Jurkat, Clone E6-1 (cell line): ENCODE results near the gene SORBS2.

Experiments
- DNase-seq: peaks from one replicate; pipeline ENCODE4 v3.0.0-alpha.2; 2011; ENCODE audit warnings: low read depth, low spot score
- H3K4me3 ChIP-seq: 2 replicates; pipeline ENCODE4 v1.5.1; 2011; ENCODE audit warnings: mild to moderate bottlenecking, low read length, control low read depth, moderate library complexity

The SORBS2 gene

DNA sequence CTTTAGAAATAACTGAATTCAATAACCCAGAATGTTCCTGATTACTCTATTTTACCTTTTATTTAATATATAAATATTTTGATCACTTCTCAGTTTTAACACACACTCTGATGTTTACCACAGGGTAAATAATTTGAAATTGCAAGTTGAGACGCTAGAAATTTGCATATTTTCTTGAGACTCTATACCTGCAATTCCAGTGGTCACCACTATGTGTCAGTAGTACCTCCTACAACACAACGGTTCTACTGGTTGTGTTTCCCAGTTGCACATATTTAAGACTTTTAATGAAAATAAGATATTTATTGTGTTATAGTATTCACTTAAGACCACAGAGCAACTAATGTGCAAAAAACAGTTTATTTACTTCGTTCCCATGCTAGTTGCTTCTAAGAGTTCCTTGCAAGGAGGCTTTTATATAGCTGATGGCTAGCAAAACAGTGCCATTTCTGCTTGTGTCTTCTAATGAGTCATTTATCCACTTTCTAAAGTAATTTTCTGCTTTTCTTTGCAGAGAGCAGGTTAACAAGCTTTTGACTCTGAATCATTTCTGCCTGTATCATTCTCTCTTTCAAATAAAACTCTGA, 177.8 kb downstream of the SORBS2 start:
- H3K4me3 ChIP-seq: no peak overlapping the region
- DNase-seq: no peak

DNA sequence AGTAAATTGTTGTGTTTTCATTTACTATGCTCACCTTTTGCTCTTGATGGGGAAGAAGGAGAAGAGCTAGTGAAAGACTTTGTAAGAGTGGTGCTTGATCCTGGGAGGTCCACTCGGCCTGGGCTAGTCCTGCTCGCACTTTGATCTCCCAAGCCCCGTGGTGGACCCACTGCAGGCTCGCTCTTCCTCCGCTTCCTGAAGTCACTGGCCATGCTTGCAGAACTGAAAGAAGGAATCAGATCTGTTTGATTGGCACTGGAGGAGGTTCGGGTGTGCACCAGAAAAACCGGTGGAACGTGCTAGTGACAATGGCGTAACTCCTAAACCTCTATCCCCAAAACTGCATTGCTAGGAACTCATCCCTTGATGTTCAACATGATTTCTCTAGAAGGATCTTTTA, 185.2 kb downstream of the SORBS2 start:
- no peak overlapping the region for H3K4me3 ChIP-seq
- no peak for DNase-seq

GRCh38 chr4:185625503-185625902, 186.5 kb downstream of the SORBS2 start:
- no peak for DNase-seq
- H3K4me3 ChIP-seq: no peak overlapping the region

DNA sequence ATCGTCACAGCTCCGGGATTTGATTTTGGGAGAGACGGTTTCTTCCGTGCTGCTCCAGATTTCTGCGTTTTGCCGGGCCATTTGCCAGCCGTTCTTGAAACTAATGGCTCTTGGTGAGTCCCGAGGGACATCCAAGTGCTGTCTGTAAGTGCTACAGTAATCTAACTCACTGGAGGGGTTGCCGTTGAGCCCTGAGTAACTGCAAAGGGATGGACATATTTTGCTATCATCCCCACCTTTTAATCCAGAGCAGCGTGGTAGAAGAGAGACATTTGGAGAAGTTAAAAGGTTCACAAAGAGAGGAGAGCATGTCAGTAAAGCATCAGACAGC, 187.8 kb downstream of the SORBS2 start:
- no peak for DNase-seq
- H3K4me3 ChIP-seq: no peak overlapping the region

DNA sequence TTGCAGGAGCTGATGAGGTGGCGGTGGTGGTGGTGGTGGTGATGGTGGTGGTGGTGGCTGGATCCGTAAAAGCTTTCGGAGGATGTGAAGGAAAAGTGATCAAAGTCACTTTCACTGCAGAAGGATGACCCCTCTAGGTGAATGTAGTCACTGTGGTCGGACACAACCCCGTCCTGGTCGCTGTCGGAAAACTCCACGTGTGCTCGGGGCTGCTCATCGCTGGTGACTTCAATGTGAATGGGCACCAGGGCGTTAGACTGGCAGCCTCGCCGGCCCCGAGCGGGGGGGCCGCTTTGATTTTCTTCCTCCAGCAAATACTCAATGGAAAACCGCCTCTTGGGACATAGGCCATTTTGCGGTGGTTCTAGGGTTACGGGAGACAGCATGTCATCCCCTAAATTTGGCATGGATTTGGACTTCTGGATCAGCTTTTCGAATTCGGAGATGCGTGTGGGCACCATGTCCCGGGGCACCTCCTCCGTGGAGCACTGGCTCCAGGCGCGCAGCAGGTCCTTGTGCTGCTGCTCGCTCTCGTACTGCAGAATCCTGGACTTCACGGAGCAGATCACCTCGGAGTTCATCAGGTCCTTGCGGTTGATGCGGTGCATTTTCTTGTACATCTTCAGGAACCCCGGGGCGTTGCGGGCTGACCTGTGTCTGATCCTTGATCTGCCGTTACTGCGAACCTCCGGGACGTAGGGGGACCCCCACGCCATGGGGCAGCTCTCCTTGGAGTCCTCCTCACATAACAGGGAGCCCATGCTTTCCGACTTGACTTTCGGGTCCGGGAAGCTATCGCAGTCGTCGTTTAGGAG, 188.3 kb downstream of the SORBS2 start:
- no peak for DNase-seq
- no peak overlapping the region for H3K4me3 ChIP-seq

DNA sequence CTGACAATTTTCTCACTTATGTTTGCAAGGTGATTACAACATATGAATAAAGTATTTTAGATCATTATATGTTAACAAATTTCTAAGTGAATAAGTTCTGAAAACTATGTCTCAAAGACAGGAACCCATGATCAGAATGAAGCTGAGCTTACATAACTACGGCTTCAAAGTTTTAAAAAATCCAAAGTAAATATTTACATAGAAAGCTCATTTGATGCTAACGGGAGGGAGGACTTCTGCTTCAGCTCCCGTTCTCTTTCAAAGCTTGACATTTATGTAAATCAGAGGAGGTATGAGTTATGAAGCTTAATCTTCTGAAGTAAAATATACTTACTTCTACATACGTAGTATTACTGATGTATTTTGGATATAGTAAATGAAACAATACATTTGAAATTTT, 203.8 kb downstream of the SORBS2 start:
- H3K4me3 ChIP-seq: no peak overlapping the region
- DNase-seq: no peak

GRCh38 chr4:185602397-185602796, 209.6 kb downstream of the SORBS2 start:
- no peak for DNase-seq
- H3K4me3 ChIP-seq: no peak overlapping the region

DNA sequence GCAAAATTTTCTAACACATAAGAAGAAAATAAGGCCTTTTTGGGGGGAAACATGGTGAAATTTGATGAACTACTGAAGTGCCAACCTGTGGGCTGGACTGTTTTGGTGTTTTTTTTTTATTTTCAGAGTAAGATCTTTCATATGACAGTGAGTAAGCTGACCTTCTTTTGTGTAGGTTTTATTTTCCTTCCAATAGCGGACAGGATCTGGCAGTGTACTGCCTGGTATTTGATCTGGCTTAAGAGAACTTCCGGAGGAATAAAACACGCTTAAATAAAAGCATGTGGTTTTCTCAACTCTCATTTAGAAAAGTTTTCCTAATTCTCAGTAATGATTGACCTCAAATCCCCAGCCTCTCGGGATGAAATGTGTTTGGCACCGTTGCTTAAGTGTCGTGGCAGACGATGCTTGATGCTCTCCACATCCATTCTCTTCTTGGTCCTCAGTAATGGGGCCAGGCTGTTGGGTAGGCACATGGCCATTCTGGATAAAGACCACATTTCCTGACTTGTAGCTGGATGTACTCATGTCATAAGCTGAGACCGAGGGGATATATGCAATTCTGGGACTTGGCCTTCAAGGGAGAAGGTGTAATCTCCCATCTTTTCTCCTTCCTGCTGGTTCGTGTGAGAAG, 211.1 kb downstream of the SORBS2 start:
- H3K4me3 ChIP-seq: no peak overlapping the region
- no peak for DNase-seq

- H3K4me3 ChIP-seq: no peak overlapping the region
- DNase-seq: no peak
Measured at GRCh38 chr4:185599553-185600243, 212.3 kb downstream of the SORBS2 start.

DNA sequence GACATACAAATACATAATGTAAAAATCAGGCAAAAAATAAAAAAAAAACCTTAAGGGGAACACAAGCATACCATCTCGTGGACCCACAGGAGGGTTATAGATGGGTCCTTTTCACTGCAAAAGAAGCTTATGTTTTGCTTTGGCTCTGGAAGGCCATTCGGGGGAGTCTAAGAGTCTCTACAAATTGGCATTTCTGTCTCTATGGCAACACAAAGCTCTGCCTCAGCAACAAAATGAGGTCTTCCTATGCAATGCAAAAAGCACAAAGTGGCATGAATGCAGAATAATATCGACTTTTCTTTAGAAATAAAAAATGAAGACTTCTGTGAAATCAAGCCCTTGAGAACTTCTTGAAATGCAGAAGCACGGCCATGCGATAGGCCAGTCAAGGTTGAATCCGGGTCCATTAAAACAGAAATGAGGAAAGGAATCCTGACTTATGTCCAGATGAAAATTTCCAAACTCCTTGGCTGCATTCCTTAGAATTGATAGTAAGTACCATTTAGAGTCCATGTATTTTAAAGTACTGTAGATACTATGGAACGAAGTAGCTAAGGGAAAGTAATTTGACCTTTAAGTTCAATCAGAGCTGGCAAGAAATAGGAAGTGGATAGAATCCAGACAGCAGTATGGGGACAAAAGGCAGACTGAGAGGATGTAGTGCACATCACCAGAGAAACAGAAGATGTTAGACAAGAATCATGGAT, 213.0 kb downstream of the SORBS2 start:
- no peak overlapping the region for H3K4me3 ChIP-seq
- no peak for DNase-seq

- DNase-seq: peak; percentile 63
- no peak overlapping the region for H3K4me3 ChIP-seq
Measured at GRCh38 chr4:185597532-185598188, 214.3 kb downstream of the SORBS2 start.

DNA sequence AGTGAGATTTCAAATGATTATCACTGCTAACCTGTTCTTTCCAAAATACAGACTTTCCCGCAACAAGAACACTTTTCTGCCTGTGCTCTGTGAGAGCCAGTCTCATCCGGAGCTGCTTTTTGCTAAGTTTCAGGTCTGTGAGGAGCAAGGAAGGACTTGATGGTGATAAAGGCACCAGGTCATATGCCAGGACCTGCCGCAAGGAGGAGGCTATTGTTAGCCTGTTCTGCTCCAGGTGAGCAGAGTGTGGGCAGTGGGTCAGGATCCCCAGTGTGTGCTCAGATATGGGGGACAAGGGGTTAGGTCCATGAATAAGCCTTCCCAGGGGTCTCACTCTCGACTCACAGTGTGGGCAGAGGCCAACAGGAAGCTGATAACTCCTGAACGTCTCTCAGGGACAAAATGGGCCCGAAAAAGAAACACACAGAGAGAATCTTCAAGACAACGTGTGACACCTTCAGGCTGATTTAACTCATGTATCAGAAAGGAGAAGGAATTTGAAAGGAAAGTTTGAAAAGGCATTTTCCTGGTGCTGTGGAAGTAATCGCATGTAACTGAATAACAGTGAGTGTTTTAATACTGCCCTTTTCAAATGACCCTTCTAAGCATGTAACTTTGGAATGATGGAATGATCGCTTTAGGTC, 219.0 kb downstream of the SORBS2 start:
- no peak for DNase-seq

GRCh38 chr4:185592438-185592837, 219.6 kb downstream of the SORBS2 start:
- DNase-seq: no peak
- H3K4me3 ChIP-seq: no peak overlapping the region

More for the DNA sequence above, 219.0 kb downstream of the SORBS2 start:
- no peak overlapping the region for H3K4me3 ChIP-seq

- no peak for DNase-seq
- H3K4me3 ChIP-seq: no peak overlapping the region
Measured at GRCh38 chr4:185591679-185592141, 220.3 kb downstream of the SORBS2 start.

- H3K4me3 ChIP-seq: no peak overlapping the region
- no peak for DNase-seq
Measured at GRCh38 chr4:185590982-185591381, 221.0 kb downstream of the SORBS2 start.

GRCh38 chr4:185589067-185589836, 222.7 kb downstream of the SORBS2 start:
- DNase-seq: no peak

GRCh38 chr4:185587427-185588161, 224.4 kb downstream of the SORBS2 start:
- H3K4me3 ChIP-seq: no peak overlapping the region
- DNase-seq: no peak

More at GRCh38 chr4:185589067-185589836, 222.7 kb downstream of the SORBS2 start:
- H3K4me3 ChIP-seq: no peak overlapping the region
